ENCODE results near the gene LRRC55.

The LRRC55 gene

DNA sequence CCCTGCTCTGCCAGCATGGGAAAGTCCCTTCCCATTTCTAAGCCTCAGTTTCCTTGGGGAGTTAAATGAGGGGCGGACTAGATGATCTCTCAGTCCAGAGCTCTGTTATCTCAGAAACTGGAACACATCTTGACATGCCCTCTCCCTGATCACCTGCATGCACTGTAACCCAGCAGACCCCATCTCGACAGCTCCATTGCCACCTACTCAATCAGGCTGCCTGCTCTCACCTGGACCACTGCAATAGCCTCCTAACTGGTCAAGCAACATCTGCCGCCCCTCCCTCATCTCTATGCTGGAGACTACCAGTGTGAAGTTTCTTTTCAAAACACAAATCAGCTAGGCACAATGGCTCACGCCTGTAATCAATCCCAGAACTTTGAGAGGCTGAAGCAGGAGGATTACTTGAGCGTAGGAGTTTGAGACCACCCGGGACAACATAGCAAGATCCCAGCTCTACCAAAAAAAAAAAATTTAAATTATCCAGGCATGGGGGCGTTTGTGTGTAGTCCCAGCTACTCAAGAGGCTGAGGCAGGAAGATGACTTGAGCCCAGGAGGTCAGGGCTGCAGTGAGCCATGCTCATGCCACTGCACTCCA, 22.2 kb downstream of the LRRC55 start:
- WGBS, result 79% methylated on average over 7 of the region's 7 CpGs
- H3K27me3 ChIP-seq (ENCODE audit: control insufficient read depth in 1 of 2, insufficient read depth in 1 of 2, low read length in 2 of 2), result peaks cover 37 to 62% of the 10 kb centered on the region in 2 experiments
- H3K4ac ChIP-seq (ENCODE audit: low read depth in 1 of 2, low read length in 2 of 2), result no peak overlapping the region
- no peak overlapping the region for H2BK120ac ChIP-seq (ENCODE audit: low read depth, low read length)
- H3K4me1 ChIP-seq (ENCODE audit: control insufficient read depth, insufficient read depth, low read depth, low read length), result no peaks in the 10 kb centered on the region
- H2BK12ac ChIP-seq (ENCODE audit: low read length in 2 of 2), result no peak overlapping the region
- no peak overlapping the region for H4K91ac ChIP-seq (ENCODE audit: low read length)
- H3K36me3 ChIP-seq (ENCODE audit: control insufficient read depth in 1 of 2, insufficient read depth in 2 of 2, low read depth in 1 of 2, low read length in 2 of 2), result no peaks in the 10 kb centered on the region
- H3K14ac ChIP-seq (ENCODE audit: low read length in 2 of 2), result no peak overlapping the region
- no peak overlapping the region for H3K18ac ChIP-seq (ENCODE audit: low read depth in 1 of 2, low read length in 2 of 2)
- H2AFZ ChIP-seq (ENCODE audit: low read depth, low read length), result no peak overlapping the region
- no peak for DNase-seq
- H3K4me2 ChIP-seq (ENCODE audit: low read length, poor library complexity, severe bottlenecking), result no peak overlapping the region
- no peak overlapping the region for H3K4me3 ChIP-seq (ENCODE audit: insufficient read depth in 1 of 2, low read depth in 1 of 2, low read length in 2 of 2)
- no peak overlapping the region for H4K8ac ChIP-seq (ENCODE audit: low read length)
- H3K9ac ChIP-seq (ENCODE audit: low read length), result no peak overlapping the region
- H3K23ac ChIP-seq (ENCODE audit: low read length in 2 of 2), result no peak overlapping the region
- H3K79me1 ChIP-seq (replicated peaks; ENCODE audit: low read length, poor library complexity, severe bottlenecking), result no peaks in the 10 kb centered on the region
- H2BK15ac ChIP-seq (ENCODE audit: low read depth, poor library complexity, severe bottlenecking), result no peak overlapping the region
- no peak overlapping the region for H2BK5ac ChIP-seq (ENCODE audit: low read depth, low read length, poor library complexity, severe bottlenecking)
- H3K27ac ChIP-seq (ENCODE audit: low read length, poor library complexity, severe bottlenecking), result no peak overlapping the region
- no peak overlapping the region for H2AK5ac ChIP-seq (ENCODE audit: low read length, severe bottlenecking)
- no peaks in the 10 kb centered on the region for H3K9me3 ChIP-seq (ENCODE audit: control insufficient read depth, low read length)

DNA sequence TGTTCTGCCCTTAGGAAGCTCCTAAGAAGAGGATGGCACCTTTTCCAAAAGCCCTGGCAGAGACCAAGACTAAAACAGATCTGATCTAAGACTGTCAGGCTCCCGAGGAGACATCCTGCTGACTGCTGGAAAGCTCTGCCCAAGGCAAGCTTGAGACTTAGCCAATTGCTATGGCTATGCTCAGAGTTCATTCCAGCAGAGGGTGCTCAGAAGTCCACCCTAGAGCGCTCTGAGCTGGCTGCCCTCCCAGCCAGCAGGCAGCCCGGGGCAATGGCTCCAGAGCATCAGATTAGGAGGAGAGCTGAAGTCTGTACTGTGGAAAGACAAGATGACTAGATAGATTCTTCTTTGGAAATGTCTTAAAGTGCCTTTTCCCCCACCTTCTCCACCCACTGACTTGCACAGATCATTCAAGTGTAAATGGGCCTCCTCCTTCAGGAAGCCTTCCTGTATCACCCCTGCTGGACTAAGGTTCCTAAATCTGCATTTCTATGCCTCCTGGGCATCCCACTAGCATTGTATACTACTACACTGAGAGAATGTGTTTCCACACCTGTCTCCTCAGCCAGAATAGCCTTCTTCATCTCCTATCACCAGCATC, 23.4 kb downstream of the LRRC55 start:
- WGBS, result 46% methylated on average over 3 of the region's 3 CpGs
- no peak overlapping the region for H2BK5ac ChIP-seq (ENCODE audit: low read depth, low read length, poor library complexity, severe bottlenecking)
- H2BK15ac ChIP-seq (ENCODE audit: low read depth, poor library complexity, severe bottlenecking), result no peak overlapping the region
- H2AK5ac ChIP-seq (ENCODE audit: low read length, severe bottlenecking), result no peak overlapping the region
- no peaks in the 10 kb centered on the region for H3K9me3 ChIP-seq (ENCODE audit: control insufficient read depth, low read length)
- H3K27ac ChIP-seq (ENCODE audit: low read length, poor library complexity, severe bottlenecking), result no peak overlapping the region
- H3K4ac ChIP-seq (ENCODE audit: low read depth in 1 of 2, low read length in 2 of 2), result no peak overlapping the region
- H3K14ac ChIP-seq (ENCODE audit: low read length in 2 of 2), result no peak overlapping the region
- H3K9ac ChIP-seq (ENCODE audit: low read length), result no peak overlapping the region
- H3K4me2 ChIP-seq (ENCODE audit: low read length, poor library complexity, severe bottlenecking), result no peak overlapping the region
- no peak overlapping the region for H3K18ac ChIP-seq (ENCODE audit: low read depth in 1 of 2, low read length in 2 of 2)
- H2BK12ac ChIP-seq (ENCODE audit: low read length in 2 of 2), result no peak overlapping the region
- no peaks in the 10 kb centered on the region for H3K79me1 ChIP-seq (replicated peaks; ENCODE audit: low read length, poor library complexity, severe bottlenecking)
- DNase-seq, result no peak
- no peak overlapping the region for H3K23ac ChIP-seq (ENCODE audit: low read length in 2 of 2)
- H3K36me3 ChIP-seq (ENCODE audit: control insufficient read depth in 1 of 2, insufficient read depth in 2 of 2, low read depth in 1 of 2, low read length in 2 of 2), result no peaks in the 10 kb centered on the region
- H2AFZ ChIP-seq (ENCODE audit: low read depth, low read length), result no peak overlapping the region
- no peak overlapping the region for H4K8ac ChIP-seq (ENCODE audit: low read length)
- H2BK120ac ChIP-seq (ENCODE audit: low read depth, low read length), result no peak overlapping the region
- no peak overlapping the region for H4K91ac ChIP-seq (ENCODE audit: low read length)
- no peaks in the 10 kb centered on the region for H3K4me1 ChIP-seq (ENCODE audit: control insufficient read depth, insufficient read depth, low read depth, low read length)
- H3K4me3 ChIP-seq (ENCODE audit: insufficient read depth in 1 of 2, low read depth in 1 of 2, low read length in 2 of 2), result no peak overlapping the region
- H3K27me3 ChIP-seq (ENCODE audit: control insufficient read depth in 1 of 2, insufficient read depth in 1 of 2, low read length in 2 of 2), result peaks cover 37 to 56% of the 10 kb centered on the region in 2 experiments

- Histone ChIP-seq H2BK120ac (ENCODE audit: low read depth, low read length) (no peak overlapping the region), H3K4me1 (ENCODE audit: control insufficient read depth, insufficient read depth, low read depth, low read length) (no peaks in the 10 kb centered on the region), H2BK12ac (ENCODE audit: low read length in 2 of 2) (no peak overlapping the region), H3K9me3 (ENCODE audit: control insufficient read depth, low read length) (no peaks in the 10 kb centered on the region), H4K8ac (ENCODE audit: low read length) (no peak overlapping the region), H2BK5ac (ENCODE audit: low read depth, low read length, poor library complexity, severe bottlenecking) (no peak overlapping the region), H3K36me3 (ENCODE audit: control insufficient read depth in 1 of 2, insufficient read depth in 2 of 2, low read depth in 1 of 2, low read length in 2 of 2) (no peaks in the 10 kb centered on the region), H3K27me3 (ENCODE audit: control insufficient read depth in 1 of 2, insufficient read depth in 1 of 2, low read length in 2 of 2) (peaks cover 27 to 36% of the 10 kb centered on the region in 2 experiments), H2BK15ac (ENCODE audit: low read depth, poor library complexity, severe bottlenecking) (no peak overlapping the region), H2AK5ac (ENCODE audit: low read length, severe bottlenecking) (no peak overlapping the region), H3K27ac (ENCODE audit: low read length, poor library complexity, severe bottlenecking) (no peak overlapping the region), H3K14ac (ENCODE audit: low read length in 2 of 2) (no peak overlapping the region), H3K4me3 (ENCODE audit: insufficient read depth in 1 of 2, low read depth in 1 of 2, low read length in 2 of 2) (no peak overlapping the region), H4K91ac (ENCODE audit: low read length) (no peak overlapping the region), H3K9ac (ENCODE audit: low read length) (no peak overlapping the region), H2AFZ (ENCODE audit: low read depth, low read length) (no peak overlapping the region), H3K23ac (ENCODE audit: low read length in 2 of 2) (no peak overlapping the region), H3K4me2 (ENCODE audit: low read length, poor library complexity, severe bottlenecking) (no peak overlapping the region), H3K18ac (ENCODE audit: low read depth in 1 of 2, low read length in 2 of 2) (no peak overlapping the region), H3K4ac (ENCODE audit: low read depth in 1 of 2, low read length in 2 of 2) (no peak overlapping the region), H3K79me1 (replicated peaks; ENCODE audit: low read length, poor library complexity, severe bottlenecking) (no peaks in the 10 kb centered on the region)
- WGBS, result 24% methylated on average over 6 of the region's 6 CpGs
- DNase-seq, result no peak
These were observed 25.4 kb downstream of the LRRC55 start for GRCh38 chr11:57207168-57207567.

DNA sequence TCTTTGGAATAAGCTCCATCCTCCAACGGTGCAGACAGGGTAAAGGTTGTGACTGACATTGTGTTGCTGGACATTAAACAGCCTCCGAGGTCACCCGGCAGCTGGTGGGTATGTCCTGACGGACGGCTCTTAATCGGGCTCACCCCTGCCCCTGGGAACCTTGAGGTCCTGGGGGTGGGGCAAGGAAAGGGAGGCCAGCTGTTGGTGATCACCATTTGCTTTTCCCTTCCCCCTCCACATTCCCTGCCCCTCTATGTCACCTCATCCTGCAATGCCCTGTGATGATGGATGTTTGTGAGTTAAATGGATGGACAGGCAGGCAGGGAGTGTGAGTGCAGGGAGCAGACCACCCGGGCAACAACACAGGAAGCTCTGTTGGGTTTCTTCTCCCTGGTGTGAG, 29.0 kb downstream of the LRRC55 start:
- no peak overlapping the region for H2BK12ac ChIP-seq (ENCODE audit: low read length in 2 of 2)
- no peak overlapping the region for H3K4me2 ChIP-seq (ENCODE audit: low read length, poor library complexity, severe bottlenecking)
- no peaks in the 10 kb centered on the region for H3K9me3 ChIP-seq (ENCODE audit: control insufficient read depth, low read length)
- H3K4me3 ChIP-seq (ENCODE audit: insufficient read depth in 1 of 2, low read depth in 1 of 2, low read length in 2 of 2), result no peak overlapping the region
- no peak overlapping the region for H2AK5ac ChIP-seq (ENCODE audit: low read length, severe bottlenecking)
- no peak overlapping the region for H3K18ac ChIP-seq (ENCODE audit: low read depth in 1 of 2, low read length in 2 of 2)
- 0% methylated on average over 1 of the region's 7 CpGs for whole genome bisulfite sequencing
- H2AFZ ChIP-seq (ENCODE audit: low read depth, low read length), result no peak overlapping the region
- no peak overlapping the region for H2BK120ac ChIP-seq (ENCODE audit: low read depth, low read length)
- peaks cover 13% of the 10 kb centered on the region in 2 experiments for H3K27me3 ChIP-seq (ENCODE audit: control insufficient read depth in 1 of 2, insufficient read depth in 1 of 2, low read length in 2 of 2)
- H3K27ac ChIP-seq (ENCODE audit: low read length, poor library complexity, severe bottlenecking), result no peak overlapping the region
- H3K9ac ChIP-seq (ENCODE audit: low read length), result no peak overlapping the region
- no peak overlapping the region for H3K23ac ChIP-seq (ENCODE audit: low read length in 2 of 2)
- no peak overlapping the region for H2BK15ac ChIP-seq (ENCODE audit: low read depth, poor library complexity, severe bottlenecking)
- H3K4ac ChIP-seq (ENCODE audit: low read depth in 1 of 2, low read length in 2 of 2), result no peak overlapping the region
- no peak overlapping the region for H3K14ac ChIP-seq (ENCODE audit: low read length in 2 of 2)
- no peak overlapping the region for H4K8ac ChIP-seq (ENCODE audit: low read length)
- H3K36me3 ChIP-seq (ENCODE audit: control insufficient read depth in 1 of 2, insufficient read depth in 2 of 2, low read depth in 1 of 2, low read length in 2 of 2), result no peaks in the 10 kb centered on the region
- H2BK5ac ChIP-seq (ENCODE audit: low read depth, low read length, poor library complexity, severe bottlenecking), result no peak overlapping the region
- H4K91ac ChIP-seq (ENCODE audit: low read length), result no peak overlapping the region
- no peak for DNase-seq
- no peaks in the 10 kb centered on the region for H3K79me1 ChIP-seq (replicated peaks; ENCODE audit: low read length, poor library complexity, severe bottlenecking)
- peaks cover 8% of the 10 kb centered on the region for H3K4me1 ChIP-seq (ENCODE audit: control insufficient read depth, insufficient read depth, low read depth, low read length)
